Stimulated activated CD8-positive, alpha-beta memory T cell treated with anti-CD3 and anti-CD28 coated beads, Interleukin-7, amount 100 ng/mL, for 1 hour (primary cell): Measurements from ENCODE around the gene C5.
A peak's percentile ranks its signal among the peaks of the same experiment; 100 is the strongest.

ENCODE experiments used
- DNase-seq, 2 donors: peaks; one replicate each; pipeline ENCODE4 v3.0.0-alpha.2; 2020; ENCODE audit warnings: low read depth in 2 of 2

Gene C5

GRCh38 chr9:120942186-120943001 is 107.7 kb downstream of the C5 start:
- no peak for DNase-seq

- DNase-seq: no peak
Observed at GRCh38 chr9:120941046-120941770, 108.9 kb downstream of the C5 start.

- DNase-seq: no peak
Observed at GRCh38 chr9:120940573-120940972, 109.5 kb downstream of the C5 start.

- no peak for DNase-seq
Observed at GRCh38 chr9:120938851-120939250, 111.2 kb downstream of the C5 start.

GRCh38 chr9:120937596-120937995 is 112.5 kb downstream of the C5 start:
- no peak for DNase-seq

- no peak for DNase-seq
Observed at GRCh38 chr9:120937127-120937526, 112.9 kb downstream of the C5 start.

- no peak for DNase-seq
Observed at GRCh38 chr9:120936764-120937122, 113.3 kb downstream of the C5 start.

GRCh38 chr9:120936011-120936763 is 113.9 kb downstream of the C5 start:
- peak; percentile 75 to 92 for DNase-seq

GRCh38 chr9:120935383-120935857 is 114.7 kb downstream of the C5 start:
- DNase-seq: no peak

GRCh38 chr9:120934281-120934680 is 115.8 kb downstream of the C5 start:
- no peak for DNase-seq

GRCh38 chr9:120933310-120934055 is 116.6 kb downstream of the C5 start:
- no peak for DNase-seq

GRCh38 chr9:120932086-120932823 is 117.8 kb downstream of the C5 start:
- DNase-seq: no peak

- no peak for DNase-seq
Observed at GRCh38 chr9:120931231-120932085, 118.6 kb downstream of the C5 start.

GRCh38 chr9:120929229-120929791 is 120.8 kb downstream of the C5 start:
- no peak for DNase-seq

GRCh38 chr9:120928483-120929228 is 121.4 kb downstream of the C5 start:
- DNase-seq: no peak

GRCh38 chr9:120928015-120928482 is 122.0 kb downstream of the C5 start:
- DNase-seq: no peak

GRCh38 chr9:120927269-120928014 is 122.6 kb downstream of the C5 start:
- DNase-seq: no peak

GRCh38 chr9:120926397-120926928 is 123.6 kb downstream of the C5 start, which contains the start of gene TRAF1:
TSS of gene TRAF1 (minus strand) at chr9:120926796. CDS start at chr9:120926075, 721 bp downstream.
- no peak for DNase-seq
